Loucy (cell line): Measurements from ENCODE around the gene MAT1A.

Experiments
- H2AFZ ChIP-seq: fragments of 200-600 bp; sonication (generic); 2 replicates; pipeline ENCODE4 v1.6.0; 2016; ENCODE audit warnings: antibody characterized with exemption, mild to moderate bottlenecking, low read length, moderate library complexity
- H3F3A ChIP-seq: fragments of 200-600 bp; 2 replicates; pipeline ENCODE4 v1.6.0; 2016; ENCODE audit warnings: antibody characterized with exemption, low read depth, mild to moderate bottlenecking
- H3K27me3 ChIP-seq: fragments of 200-600 bp; sonication (generic); 2 replicates; pipeline ENCODE4 v1.6.1; 2014; ENCODE audit warnings: low read length, mild to moderate bottlenecking; ENCODE audit not compliant: insufficient read depth, poor library complexity, severe bottlenecking
- H3K36me3 ChIP-seq: fragments of 200-600 bp; sonication (generic); 2 replicates; pipeline ENCODE4 v1.6.1; 2016; ENCODE audit warnings: low read length; ENCODE audit not compliant: insufficient read depth
- H3K4me1 ChIP-seq: fragments of 200-600 bp; sonication (generic); 2 replicates; pipeline ENCODE4 v1.5.1; 2014; ENCODE audit warnings: low read length, mild to moderate bottlenecking; ENCODE audit not compliant: insufficient read depth, poor library complexity, severe bottlenecking
- H3K4me2 ChIP-seq: fragments of 200-600 bp; sonication (generic); 2 replicates; pipeline ENCODE4 v1.6.0; 2014; ENCODE audit warnings: antibody characterized with exemption, low read length, low read depth, mild to moderate bottlenecking; ENCODE audit not compliant: poor library complexity, severe bottlenecking
- H3K4me3 ChIP-seq: fragments of 200-600 bp; sonication (generic); 2 replicates; pipeline ENCODE4 v1.5.1; 2014; ENCODE audit warnings: low read length, mild to moderate bottlenecking, mixed read lengths; ENCODE audit not compliant: poor library complexity, severe bottlenecking
- H3K79me2 ChIP-seq: fragments of 200-600 bp; sonication (generic); 2 replicates; pipeline ENCODE4 v1.6.1; 2014; ENCODE audit warnings: low read length; ENCODE audit not compliant: insufficient read depth
- H3K9ac ChIP-seq: fragments of 200-600 bp; sonication (generic); 2 replicates; pipeline ENCODE4 v1.6.0; 2014; ENCODE audit warnings: mild to moderate bottlenecking, low read depth, low read length, moderate library complexity; ENCODE audit not compliant: poor library complexity, severe bottlenecking
- H3K9me2 ChIP-seq: fragments of 200-600 bp; sonication (generic); replicated peaks from 2 replicates; pipeline ENCODE4 v1.6.1; 2016; ENCODE audit warnings: low read depth, low read length, mixed read lengths
- H3K9me3 ChIP-seq: fragments of 200-600 bp; sonication (generic); 2 replicates; pipeline ENCODE4 v1.6.1; 2014; ENCODE audit warnings: mild to moderate bottlenecking, antibody characterized with exemption, low read length, low read depth; ENCODE audit not compliant: insufficient read depth
- H4K20me1 ChIP-seq: fragments of 200-600 bp; sonication (generic); 2 replicates; pipeline ENCODE4 v1.6.0; 2014; ENCODE audit warnings: antibody characterized with exemption, low read length, mild to moderate bottlenecking; ENCODE audit not compliant: insufficient read depth, poor library complexity, severe bottlenecking
- EZH2phosphoT487 ChIP-seq: fragments of 200-600 bp; IDR thresholded peaks from 2 replicates; pipeline ENCODE4 v1.6.1; 2018; ENCODE audit warnings: antibody characterized with exemption, mild to moderate bottlenecking, moderate library complexity, borderline replicate concordance
- TF ChIP-seq, protein P1 (sequence below): fragments of 200-600 bp; sonication (generic); conservative IDR thresholded peaks from 2 replicates; pipeline ENCODE4 v1.5.1; 2014; ENCODE audit warnings: mild to moderate bottlenecking, antibody characterized with exemption, low read length

The MAT1A gene

DNA sequence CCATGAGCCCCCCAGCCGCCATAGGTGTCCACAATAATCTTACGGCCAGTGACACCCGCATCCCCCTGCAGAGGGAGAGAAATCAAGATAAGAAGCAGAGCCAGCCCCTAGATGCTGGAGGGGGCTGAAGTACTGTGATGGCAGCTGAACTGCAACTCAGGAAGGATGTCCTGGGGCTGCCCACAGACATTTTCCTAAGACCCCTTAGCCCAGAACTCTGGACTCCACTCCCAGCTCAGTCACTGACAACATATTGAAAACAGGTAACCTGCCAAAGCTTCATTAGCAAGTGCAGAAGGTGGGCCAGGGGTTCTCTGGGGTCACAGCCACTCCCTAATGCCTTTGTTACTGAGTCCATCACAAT lies 14.3 kb downstream of the MAT1A start:
- Histone ChIP-seq H3K27me3 (no peaks in the 10 kb centered on the region), H3K36me3 (no peaks in the 10 kb centered on the region)

DNA sequence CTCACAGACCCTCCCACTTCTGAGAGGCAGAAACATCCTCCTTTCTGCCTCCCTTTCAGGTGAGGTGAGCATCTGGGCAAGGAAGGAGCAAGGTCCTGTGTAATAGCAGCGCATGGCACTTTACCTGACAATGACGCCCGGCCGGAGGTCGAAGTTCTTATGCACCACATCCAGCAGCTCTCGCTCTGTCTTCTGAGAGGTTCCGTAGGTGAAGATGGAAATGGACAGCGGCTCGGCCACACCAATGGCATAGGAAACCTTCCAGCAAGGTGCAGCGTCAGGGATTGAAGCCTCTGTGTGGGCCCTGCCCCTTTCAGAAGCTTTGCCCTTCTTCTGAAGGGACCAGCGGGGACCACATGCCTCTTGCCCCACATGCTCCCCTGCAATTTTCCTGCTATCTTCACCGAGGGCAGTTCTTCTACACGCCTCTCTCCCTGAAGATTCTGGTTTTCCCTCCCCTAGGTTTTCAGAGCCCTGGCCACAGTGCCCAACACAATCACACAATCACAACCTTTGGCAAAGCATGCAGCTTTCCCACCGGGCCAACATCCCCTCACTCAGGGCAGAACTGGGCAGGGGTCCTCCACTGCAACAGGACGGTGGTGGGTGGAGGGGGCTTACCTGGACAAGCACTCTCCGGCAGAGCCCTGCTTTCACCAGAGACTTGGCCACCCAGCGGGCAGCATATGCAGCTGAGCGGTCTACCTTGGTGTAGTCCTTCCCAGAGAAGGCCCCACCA lies 14.9 kb downstream of the MAT1A start:
- Histone ChIP-seq H4K20me1 (no peaks in the 10 kb centered on the region), H3K36me3 (no peaks in the 10 kb centered on the region), H3K4me3 (no peak overlapping the region), H3K9me3 (no peaks in the 10 kb centered on the region), H3F3A (no peaks in the 10 kb centered on the region), H3K9me2 (no peaks in the 10 kb centered on the region), H3K27me3 (no peaks in the 10 kb centered on the region), H3K79me2 (no peaks in the 10 kb centered on the region), H3K4me1 (peaks cover 6% of the 10 kb centered on the region), H3K4me2 (no peak overlapping the region), H3K9ac (no peak overlapping the region), H2AFZ (no peak overlapping the region)
- TF ChIP-seq, protein P1, sequence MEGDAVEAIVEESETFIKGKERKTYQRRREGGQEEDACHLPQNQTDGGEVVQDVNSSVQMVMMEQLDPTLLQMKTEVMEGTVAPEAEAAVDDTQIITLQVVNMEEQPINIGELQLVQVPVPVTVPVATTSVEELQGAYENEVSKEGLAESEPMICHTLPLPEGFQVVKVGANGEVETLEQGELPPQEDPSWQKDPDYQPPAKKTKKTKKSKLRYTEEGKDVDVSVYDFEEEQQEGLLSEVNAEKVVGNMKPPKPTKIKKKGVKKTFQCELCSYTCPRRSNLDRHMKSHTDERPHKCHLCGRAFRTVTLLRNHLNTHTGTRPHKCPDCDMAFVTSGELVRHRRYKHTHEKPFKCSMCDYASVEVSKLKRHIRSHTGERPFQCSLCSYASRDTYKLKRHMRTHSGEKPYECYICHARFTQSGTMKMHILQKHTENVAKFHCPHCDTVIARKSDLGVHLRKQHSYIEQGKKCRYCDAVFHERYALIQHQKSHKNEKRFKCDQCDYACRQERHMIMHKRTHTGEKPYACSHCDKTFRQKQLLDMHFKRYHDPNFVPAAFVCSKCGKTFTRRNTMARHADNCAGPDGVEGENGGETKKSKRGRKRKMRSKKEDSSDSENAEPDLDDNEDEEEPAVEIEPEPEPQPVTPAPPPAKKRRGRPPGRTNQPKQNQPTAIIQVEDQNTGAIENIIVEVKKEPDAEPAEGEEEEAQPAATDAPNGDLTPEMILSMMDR, result no peak
- TF ChIP-seq EZH2phosphoT487, result no peak

More for the DNA sequence above, 14.3 kb downstream of the MAT1A start:
- Histone ChIP-seq H3F3A (no peaks in the 10 kb centered on the region), H3K4me1 (peaks cover 6% of the 10 kb centered on the region), H3K9me3 (no peaks in the 10 kb centered on the region), H2AFZ (no peak overlapping the region), H3K4me2 (no peak overlapping the region), H3K4me3 (no peak overlapping the region), H3K9ac (no peak overlapping the region), H3K79me2 (no peaks in the 10 kb centered on the region), H4K20me1 (no peaks in the 10 kb centered on the region), H3K9me2 (no peaks in the 10 kb centered on the region)
- TF ChIP-seq EZH2phosphoT487, result no peak
- TF ChIP-seq, protein P1, result no peak

DNA sequence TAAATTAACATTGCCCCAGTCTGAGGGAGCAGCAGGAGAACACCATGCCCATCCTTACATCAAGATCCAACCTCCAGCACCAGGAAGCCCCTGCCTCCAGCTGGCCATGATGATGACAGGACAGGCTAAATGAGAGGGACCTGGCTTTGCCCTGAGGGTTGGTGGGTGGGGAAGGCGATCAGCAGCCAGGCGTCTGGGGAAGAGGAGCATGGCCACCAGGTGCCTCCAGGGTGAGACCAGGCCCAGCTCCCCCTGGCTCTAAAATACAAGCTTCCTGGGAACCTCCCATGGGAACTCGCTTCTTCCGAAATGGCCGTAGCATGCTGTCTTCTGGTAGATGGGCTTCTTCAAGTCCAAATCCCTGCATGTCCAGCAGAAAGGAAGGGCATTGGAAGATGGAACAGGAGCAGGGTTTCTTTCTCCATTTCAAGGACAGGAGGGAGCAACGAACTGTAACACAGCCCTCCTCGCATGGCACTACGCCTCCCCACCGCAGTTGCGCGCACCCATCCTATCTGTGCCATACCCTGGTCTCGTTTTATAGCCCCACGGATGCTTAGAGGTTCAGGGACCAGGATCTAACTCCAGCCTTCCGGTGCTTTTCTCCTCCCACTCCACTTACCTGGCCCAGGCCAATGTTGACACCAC lies 15.8 kb downstream of the MAT1A start:
- no peaks in the 10 kb centered on the region for H3K9me3 ChIP-seq
- no peaks in the 10 kb centered on the region for H3K79me2 ChIP-seq
- no peaks in the 10 kb centered on the region for H3K9me2 ChIP-seq
- no peaks in the 10 kb centered on the region for H3K36me3 ChIP-seq
- no peaks in the 10 kb centered on the region for H3F3A ChIP-seq
- no peaks in the 10 kb centered on the region for H4K20me1 ChIP-seq
- no peak overlapping the region for H2AFZ ChIP-seq
- TF ChIP-seq EZH2phosphoT487, result no peak
- TF ChIP-seq, protein P1, result no peak
- H3K4me3 ChIP-seq, result no peak overlapping the region
- H3K27me3 ChIP-seq, result no peaks in the 10 kb centered on the region
- no peak overlapping the region for H3K9ac ChIP-seq
- peaks cover 6% of the 10 kb centered on the region for H3K4me1 ChIP-seq
- H3K4me2 ChIP-seq, result no peak overlapping the region
